Osteocyte (in vitro differentiated cells): Measurements from ENCODE around the gene CBX3. TPM values are rescaled to one million over a fixed set of nuclear protein-coding genes. Genes with fewer than 3 reads are reported as not detected.

Source experiments
- DNase-seq: peaks from one replicate; pipeline ENCODE4 v3.0.0; 2021; ENCODE audit warnings: mixed read lengths; ENCODE audit not compliant: unreplicated experiment; ENCODE audit errors: extremely low spot score
- H3K27ac Mint-ChIP-seq: one replicate; pipeline ENCODE4 v1.8.0; 2021; ENCODE audit warnings: mild to moderate bottlenecking, mixed read lengths; ENCODE audit not compliant: unreplicated experiment
- H3K27me3 Mint-ChIP-seq: one replicate; pipeline ENCODE4 v1.8.0; 2021; ENCODE audit warnings: mixed read lengths; ENCODE audit not compliant: unreplicated experiment
- H3K36me3 Mint-ChIP-seq: one replicate; pipeline ENCODE4 v1.8.0; 2021; ENCODE audit warnings: mixed read lengths; ENCODE audit not compliant: unreplicated experiment
- H3K4me1 Mint-ChIP-seq: one replicate; pipeline ENCODE4 v1.8.0; 2021; ENCODE audit warnings: mixed read lengths; ENCODE audit not compliant: unreplicated experiment
- H3K4me3 Mint-ChIP-seq: one replicate; pipeline ENCODE4 v1.8.0; 2021; ENCODE audit warnings: mild to moderate bottlenecking, moderate library complexity, mixed read lengths; ENCODE audit not compliant: unreplicated experiment
- H3K9me3 Mint-ChIP-seq: one replicate; pipeline ENCODE4 v1.8.0; 2021; ENCODE audit warnings: mixed read lengths; ENCODE audit not compliant: unreplicated experiment
- total RNA-seq: library from RNA; stranded (reverse); gene quantifications from 2 replicates; pipeline ENCODE4 v1.2.1, GENCODE V29; 2021
- TF ChIP-seq, protein P1 (sequence below): fragments of 200-600 bp; sonication (generic); IDR thresholded peaks from 2 replicates; pipeline ENCODE4 v1.5.0; 2021; ENCODE audit warnings: antibody characterized with exemption, mild to moderate bottlenecking, moderate library complexity

The CBX3 gene
- total RNA-seq, 1 donor from 2014 or later: 133 TPM

GRCh38 chr7:26202019-26202990 is 760 bp downstream of the CBX3 start:
- peak overlapping the region; percentile 89 for H3K27ac Mint-ChIP-seq
- H3K36me3 Mint-ChIP-seq: peaks cover 48% of the 10 kb centered on the region
- TF ChIP-seq, protein P1, sequence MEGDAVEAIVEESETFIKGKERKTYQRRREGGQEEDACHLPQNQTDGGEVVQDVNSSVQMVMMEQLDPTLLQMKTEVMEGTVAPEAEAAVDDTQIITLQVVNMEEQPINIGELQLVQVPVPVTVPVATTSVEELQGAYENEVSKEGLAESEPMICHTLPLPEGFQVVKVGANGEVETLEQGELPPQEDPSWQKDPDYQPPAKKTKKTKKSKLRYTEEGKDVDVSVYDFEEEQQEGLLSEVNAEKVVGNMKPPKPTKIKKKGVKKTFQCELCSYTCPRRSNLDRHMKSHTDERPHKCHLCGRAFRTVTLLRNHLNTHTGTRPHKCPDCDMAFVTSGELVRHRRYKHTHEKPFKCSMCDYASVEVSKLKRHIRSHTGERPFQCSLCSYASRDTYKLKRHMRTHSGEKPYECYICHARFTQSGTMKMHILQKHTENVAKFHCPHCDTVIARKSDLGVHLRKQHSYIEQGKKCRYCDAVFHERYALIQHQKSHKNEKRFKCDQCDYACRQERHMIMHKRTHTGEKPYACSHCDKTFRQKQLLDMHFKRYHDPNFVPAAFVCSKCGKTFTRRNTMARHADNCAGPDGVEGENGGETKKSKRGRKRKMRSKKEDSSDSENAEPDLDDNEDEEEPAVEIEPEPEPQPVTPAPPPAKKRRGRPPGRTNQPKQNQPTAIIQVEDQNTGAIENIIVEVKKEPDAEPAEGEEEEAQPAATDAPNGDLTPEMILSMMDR: no peak
- peak overlapping the region; percentile 88 for H3K4me3 Mint-ChIP-seq
- no peak for DNase-seq
- H3K9me3 Mint-ChIP-seq: no peaks in the 10 kb centered on the region
- H3K27me3 Mint-ChIP-seq: no peaks in the 10 kb centered on the region
- peaks cover 41% of the 10 kb centered on the region for H3K4me1 Mint-ChIP-seq

DNA sequence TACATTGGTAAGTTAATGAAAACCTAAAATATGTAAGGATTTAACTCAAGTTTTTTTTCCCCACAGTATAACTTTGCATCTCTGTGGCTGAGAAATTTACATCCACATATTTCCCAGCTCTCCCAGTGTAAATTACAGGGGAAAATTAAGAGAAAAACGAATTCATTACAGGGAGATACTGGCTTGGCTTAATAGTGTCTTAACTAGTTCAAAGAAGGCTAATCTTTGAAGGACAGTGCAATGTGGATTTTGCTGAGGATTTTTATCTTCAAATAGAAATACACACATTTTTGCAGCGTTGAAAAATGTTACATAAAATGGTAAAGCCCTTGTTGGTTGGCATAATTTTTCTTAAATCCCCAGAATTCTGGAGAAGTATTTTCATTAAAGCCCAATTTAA is 1.5 kb downstream of the CBX3 start:
- Mint-ChIP-seq H3K9me3 (no peaks in the 10 kb centered on the region), H3K27ac (peak overlapping the region; percentile 89), H3K27me3 (no peaks in the 10 kb centered on the region), H3K4me3 (peak overlapping the region; percentile 88), H3K4me1 (peaks cover 39% of the 10 kb centered on the region), H3K36me3 (peaks cover 51% of the 10 kb centered on the region)
- TF ChIP-seq, protein P1: no peak
- DNase-seq: no peak

DNA sequence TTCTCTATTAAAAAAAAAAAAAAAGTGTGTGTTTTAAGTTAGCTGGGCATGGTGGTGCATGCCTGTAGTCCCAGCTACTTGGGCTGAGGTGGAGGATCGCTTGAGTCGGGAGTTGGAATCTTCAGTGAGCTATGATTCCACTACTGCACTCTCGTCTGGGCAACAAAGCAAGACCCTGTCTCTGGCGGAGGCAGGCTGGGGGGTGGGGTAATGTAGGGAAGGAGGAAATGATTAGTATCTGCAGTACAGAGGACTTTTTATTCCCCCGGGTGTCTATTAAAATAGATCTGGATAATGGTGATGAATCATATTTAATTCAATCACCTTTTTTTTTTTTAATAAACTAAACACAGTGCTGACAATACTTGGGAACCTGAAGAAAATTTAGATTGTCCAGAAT is 6.5 kb downstream of the CBX3 start:
- H3K36me3 Mint-ChIP-seq: peaks cover 62% of the 10 kb centered on the region
- no peaks in the 10 kb centered on the region for H3K27me3 Mint-ChIP-seq
- H3K27ac Mint-ChIP-seq: no peak overlapping the region
- peaks cover 37% of the 10 kb centered on the region for H3K4me1 Mint-ChIP-seq
- no peak for DNase-seq
- TF ChIP-seq, protein P1: no peak
- no peaks in the 10 kb centered on the region for H3K9me3 Mint-ChIP-seq
- no peak overlapping the region for H3K4me3 Mint-ChIP-seq

- no peak for DNase-seq
- no peaks in the 10 kb centered on the region for H3K9me3 Mint-ChIP-seq
- H3K4me3 Mint-ChIP-seq: no peak overlapping the region
Measured at GRCh38 chr7:26212921-26213718, 11.6 kb downstream of the CBX3 start.

More at GRCh38 chr7:26212921-26213718, 11.6 kb downstream of the CBX3 start:
- H3K27ac Mint-ChIP-seq: no peak overlapping the region
- no peaks in the 10 kb centered on the region for H3K4me1 Mint-ChIP-seq
- no peaks in the 10 kb centered on the region for H3K27me3 Mint-ChIP-seq
- H3K36me3 Mint-ChIP-seq: peaks cover 43% of the 10 kb centered on the region
- TF ChIP-seq, protein P1: no peak
